Upper lobe of left lung (tissue), 6 donors: ENCODE data around the gene CCDC90B. TPM values are rescaled to one million over a fixed set of nuclear protein-coding genes. Genes with fewer than 3 reads are reported as not detected.
A peak's percentile ranks its signal among the peaks of the same experiment; 100 is the strongest.

Source experiments
- ATAC-seq, 2 donors: fragments of 200-7000 bp; cut with Tn5 transposase; one replicate each; pipeline ENCODE4 v1.9.1; 2022; ENCODE audit warnings: mild to moderate bottlenecking in 2 of 2, moderate library complexity in 2 of 2; ENCODE audit not compliant: low FRiP score in 2 of 2
- DNase-seq, 2 donors: peaks; one replicate each; pipeline ENCODE4 v3.0.0-alpha.2; 2019 to 2020
- H3K27ac ChIP-seq, 4 donors: fragments of 200-600 bp; sonication (generic); one replicate each; pipeline ENCODE4 v1.5.1; 2016 to 2019
- H3K27me3 ChIP-seq, 4 donors: fragments of 200-600 bp; sonication (generic); one replicate each; pipeline ENCODE4 v1.5.1; 2017 to 2019
- H3K36me3 ChIP-seq, 4 donors: fragments of 200-600 bp; sonication (generic); one replicate each; pipeline ENCODE4 v1.5.1; 2016 to 2019
- H3K4me1 ChIP-seq, 4 donors: fragments of 200-600 bp; sonication (generic); one replicate each; pipeline ENCODE4 v1.5.1; 2018 to 2019
- H3K4me3 ChIP-seq, 4 donors: fragments of 200-600 bp; sonication (generic); one replicate each; pipeline ENCODE4 v1.5.1; 2017 to 2019; ENCODE audit warnings: mild to moderate bottlenecking in 2 of 4, moderate library complexity in 1 of 4
- H3K9me3 ChIP-seq, 4 donors: fragments of 200-600 bp; sonication (generic); one replicate each; pipeline ENCODE4 v1.5.1; 2018 to 2019
- CTCF ChIP-seq, 6 experiments: fragments of 450-650 bp in 4 of 6; fragments of 200-600 bp in 2 of 6; sonication (generic) in 2 of 6; IDR thresholded peaks; one replicate each; pipeline ENCODE4 v1.5.1; 2016 to 2019; ENCODE audit warnings: antibody characterized with exemption in 6 of 6
- EP300 ChIP-seq, 4 donors: sonication (generic); formaldehyde crosslinking; IDR thresholded peaks; one replicate each; pipeline ENCODE4 v1.5.1; 2017; ENCODE audit warnings: antibody characterized with exemption in 4 of 4, control low read depth in 2 of 4
- POLR2A ChIP-seq, 4 donors: fragments of 450-650 bp; IDR thresholded peaks; one replicate each; pipeline ENCODE4 v1.5.1; 2016 to 2017; ENCODE audit warnings: antibody characterized with exemption in 4 of 4, mild to moderate bottlenecking in 2 of 4
- POLR2AphosphoS5 ChIP-seq, 2 donors: sonication (generic); formaldehyde crosslinking; IDR thresholded peaks; one replicate each; pipeline ENCODE4 v1.5.1; 2017; ENCODE audit warnings: antibody characterized with exemption in 2 of 2
- WGBS, 2 donors: methylation state at CpG; one replicate each; pipeline ENCODE4 v1.1.5; 2017 to 2018; 5-methylcytosine and 5-hydroxymethylcytosine counted together
- total RNA-seq, 6 donors: library from RNA; depleted of rRNA in 4 of 6; stranded (reverse); fragments of >200 nt in 4 of 6; gene quantifications; one replicate each; pipeline versions ENCODE4 v1.1.0 to v1.2.1, GENCODE V29; 2016 to 2021
- donor health status: DM: no; HTN: no; CAD: no; lungs with moderate emphysema.
- donor health status: DM: no; HTN: yes; CAD: no; lungs with severe emphysema.

Gene CCDC90B
- total RNA-seq, 6 donors from 2014 or later: 8.9 to 40.7 (median 20.9) TPM

GRCh38 chr11:83249972-83250593, 36.1 kb downstream of the CCDC90B start:
- DNase-seq (no peak), ATAC-seq (peak in 1 of 2 donors; percentile 75)
- no peaks in the 10 kb centered on the region for H3K9me3 ChIP-seq
- no peaks in the 10 kb centered on the region for H3K4me1 ChIP-seq
- no peak overlapping the region for H3K27ac ChIP-seq
- TF ChIP-seq CTCF (IDR thresholded peaks at IDR 0.05): peak; percentile 41 to 61 (median 54)
- no peak for TF ChIP-seq POLR2A (IDR thresholded peaks at IDR 0.05)
- no peak for TF ChIP-seq POLR2AphosphoS5 (IDR thresholded peaks at IDR 0.05)
- no peak for TF ChIP-seq EP300 (IDR thresholded peaks at IDR 0.05)
- no peaks in the 10 kb centered on the region for H3K27me3 ChIP-seq
- no peaks in the 10 kb centered on the region for H3K36me3 ChIP-seq
- no peak overlapping the region for H3K4me3 ChIP-seq
- 8 to 13% methylated on average over 4 of the region's 4 CpGs for WGBS, 2 donors

- DNase-seq: no peak
- H3K9me3 ChIP-seq: no peaks in the 10 kb centered on the region
- no peaks in the 10 kb centered on the region for H3K4me1 ChIP-seq
- H3K4me3 ChIP-seq: no peak overlapping the region
- H3K27ac ChIP-seq: no peak overlapping the region
- no peaks in the 10 kb centered on the region for H3K36me3 ChIP-seq
- ATAC-seq: no peak
- TF ChIP-seq POLR2AphosphoS5 (IDR thresholded peaks at IDR 0.05) (no peak), EP300 (IDR thresholded peaks at IDR 0.05) (no peak), POLR2A (IDR thresholded peaks at IDR 0.05) (no peak), CTCF (IDR thresholded peaks at IDR 0.05) (no peak)
- WGBS, 2 donors: 100% methylated on average over 1 of the region's 1 CpG
- H3K27me3 ChIP-seq: no peaks in the 10 kb centered on the region
Measured at GRCh38 chr11:83249445-83249844, 36.7 kb downstream of the CCDC90B start.

GRCh38 chr11:83241291-83241946, 44.7 kb downstream of the CCDC90B start:
- TF ChIP-seq CTCF (IDR thresholded peaks at IDR 0.05) (peak; percentile 22 to 56 (median 38)), POLR2A (IDR thresholded peaks at IDR 0.05) (no peak), POLR2AphosphoS5 (IDR thresholded peaks at IDR 0.05) (no peak)
- WGBS, 2 donors: 24 to 30% methylated on average over 5 of the region's 5 CpGs
- H3K27ac ChIP-seq: no peak overlapping the region
- no peaks in the 10 kb centered on the region for H3K4me1 ChIP-seq
- H3K4me3 ChIP-seq: no peak overlapping the region
- no peaks in the 10 kb centered on the region for H3K36me3 ChIP-seq
- DNase-seq (peak in 1 of 2 donors; percentile 58), ATAC-seq (peak; percentile 75)
- H3K27me3 ChIP-seq: no peaks in the 10 kb centered on the region
- H3K9me3 ChIP-seq: no peaks in the 10 kb centered on the region

- H3K27me3 ChIP-seq: no peaks in the 10 kb centered on the region
- no peaks in the 10 kb centered on the region for H3K4me1 ChIP-seq
- DNase-seq (no peak), ATAC-seq (no peak)
- no peaks in the 10 kb centered on the region for H3K36me3 ChIP-seq
- TF ChIP-seq POLR2A (IDR thresholded peaks at IDR 0.05) (no peak), EP300 (IDR thresholded peaks at IDR 0.05) (no peak), CTCF (IDR thresholded peaks at IDR 0.05) (no peak), POLR2AphosphoS5 (IDR thresholded peaks at IDR 0.05) (no peak)
- 58 to 73% methylated on average over 3 of the region's 3 CpGs for WGBS, 2 donors
- H3K27ac ChIP-seq: no peak overlapping the region
- no peak overlapping the region for H3K4me3 ChIP-seq
- H3K9me3 ChIP-seq: no peaks in the 10 kb centered on the region
Measured at GRCh38 chr11:83238111-83238510, 48.1 kb downstream of the CCDC90B start.

- WGBS, 2 donors: 51 to 57% methylated on average over 1 of the region's 1 CpG
- no peak for DNase-seq
- Histone ChIP-seq H3K4me1 (no peaks in the 10 kb centered on the region), H3K9me3 (no peaks in the 10 kb centered on the region), H3K27ac (no peak overlapping the region), H3K4me3 (no peak overlapping the region), H3K27me3 (no peaks in the 10 kb centered on the region), H3K36me3 (no peaks in the 10 kb centered on the region)
- TF ChIP-seq POLR2A (IDR thresholded peaks at IDR 0.05) (no peak), CTCF (IDR thresholded peaks at IDR 0.05) (no peak), POLR2AphosphoS5 (IDR thresholded peaks at IDR 0.05) (no peak), EP300 (IDR thresholded peaks at IDR 0.05) (no peak)
- no peak for ATAC-seq
Measured at GRCh38 chr11:83235825-83236224, 50.3 kb downstream of the CCDC90B start.
